GM21390 (cell line): ENCODE results near the gene STPG3.

Experiments
- ATAC-seq: cut with Tn5 transposase; IDR thresholded peaks from one replicate; pipeline ENCODE4 v1.9.1; 2021; ENCODE audit not compliant: unreplicated experiment

STPG3 gene

DNA sequence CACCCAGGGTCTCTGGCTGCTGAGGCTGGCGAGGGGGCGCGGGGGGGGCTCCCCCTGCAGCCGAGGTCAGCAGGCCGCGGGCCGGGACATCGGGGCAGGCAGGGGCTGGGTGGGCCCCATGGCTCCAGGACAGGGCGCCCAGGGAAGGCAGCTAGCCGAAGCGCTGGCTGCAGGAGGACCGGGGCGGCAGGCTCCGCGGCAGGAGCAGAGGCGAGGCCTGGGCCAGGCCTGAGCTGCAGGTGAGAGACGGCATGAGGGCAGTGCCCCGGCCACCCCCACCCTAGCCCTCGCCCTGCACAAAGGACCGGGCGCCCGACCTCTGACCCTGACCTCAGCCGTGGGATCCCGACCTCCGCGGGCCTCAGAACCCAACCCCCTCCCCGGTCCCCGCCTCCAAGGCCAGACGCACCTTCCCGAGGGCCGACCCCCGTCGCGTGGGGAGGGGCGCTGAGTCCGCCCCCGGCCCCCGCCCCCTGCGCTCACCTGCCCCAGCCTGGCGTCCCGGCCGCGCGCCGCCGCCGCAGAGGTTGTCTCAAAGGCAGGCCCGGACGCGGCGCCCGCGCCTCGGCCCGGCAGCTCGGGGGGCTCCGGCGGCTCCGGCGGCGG, 29.5 kb upstream of the STPG3 start:
- no peak for ATAC-seq

DNA sequence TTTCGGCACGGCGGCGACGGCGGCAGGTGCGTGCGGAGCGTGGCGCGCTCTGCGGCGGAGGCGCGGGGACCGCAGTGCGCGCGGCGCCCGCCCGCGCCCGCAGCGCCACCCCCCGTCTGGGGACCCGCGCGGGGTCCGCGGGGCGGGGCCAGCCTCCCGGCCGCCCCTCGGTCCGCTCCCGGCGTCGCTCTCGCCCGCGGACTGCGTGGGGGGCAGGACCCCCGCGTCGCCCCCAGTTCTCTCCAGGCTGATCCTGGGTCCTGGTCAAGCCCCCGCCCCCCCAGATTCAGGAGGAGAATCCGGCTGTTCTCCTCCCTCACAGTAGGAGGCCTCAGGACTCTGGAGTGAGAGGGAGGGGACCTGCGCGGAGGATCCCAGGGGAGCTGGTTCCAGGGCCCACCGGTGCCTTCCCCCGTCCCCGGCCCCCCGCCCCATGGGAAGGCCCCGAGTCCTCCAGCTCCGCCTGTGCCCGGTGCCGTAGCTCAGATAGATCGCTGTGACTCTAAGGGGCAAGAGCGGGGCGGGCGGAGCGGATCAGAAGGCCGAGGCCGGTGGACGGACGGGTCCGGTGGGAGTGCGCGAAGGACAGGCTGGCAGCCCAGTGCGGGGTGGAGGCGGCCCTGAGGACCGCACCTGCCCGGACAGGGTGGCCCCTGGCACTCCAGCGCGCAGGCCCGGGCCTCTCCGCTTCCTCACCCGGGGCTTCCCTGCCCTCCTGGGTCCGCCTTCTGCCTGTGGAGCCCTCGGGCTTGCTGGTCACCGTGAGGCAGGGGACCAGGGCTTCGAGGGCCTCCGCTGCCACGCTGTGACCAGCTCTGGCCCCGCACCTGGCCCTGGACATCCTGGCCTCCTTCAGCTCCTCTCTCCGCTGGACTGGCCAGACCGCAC, 28.7 kb upstream of the STPG3 start, which contains the start of gene RNF208:
TSS of gene RNF208 (minus strand) at position 51 of the 888 bp plus-strand sequence. CDS start 1,028 bp downstream, outside the sequence.
- ATAC-seq = peak; percentile 2

GRCh38 chr9:137223078-137223970, 27.8 kb upstream of the STPG3 start:
- ATAC-seq = peak; percentile 60

GRCh38 chr9:137224830-137225694, 26.0 kb upstream of the STPG3 start, which contains the start of gene CYSRT1:
Gene CYSRT1, plus strand, starts transcription at chr9:137225174. Its CDS starts 448 bp downstream, at chr9:137225622.
- no peak for ATAC-seq

- ATAC-seq = no peak
Measured at GRCh38 chr9:137225699-137226331, 25.3 kb upstream of the STPG3 start.

GRCh38 chr9:137226338-137227053, 24.6 kb upstream of the STPG3 start:
- ATAC-seq = no peak

DNA sequence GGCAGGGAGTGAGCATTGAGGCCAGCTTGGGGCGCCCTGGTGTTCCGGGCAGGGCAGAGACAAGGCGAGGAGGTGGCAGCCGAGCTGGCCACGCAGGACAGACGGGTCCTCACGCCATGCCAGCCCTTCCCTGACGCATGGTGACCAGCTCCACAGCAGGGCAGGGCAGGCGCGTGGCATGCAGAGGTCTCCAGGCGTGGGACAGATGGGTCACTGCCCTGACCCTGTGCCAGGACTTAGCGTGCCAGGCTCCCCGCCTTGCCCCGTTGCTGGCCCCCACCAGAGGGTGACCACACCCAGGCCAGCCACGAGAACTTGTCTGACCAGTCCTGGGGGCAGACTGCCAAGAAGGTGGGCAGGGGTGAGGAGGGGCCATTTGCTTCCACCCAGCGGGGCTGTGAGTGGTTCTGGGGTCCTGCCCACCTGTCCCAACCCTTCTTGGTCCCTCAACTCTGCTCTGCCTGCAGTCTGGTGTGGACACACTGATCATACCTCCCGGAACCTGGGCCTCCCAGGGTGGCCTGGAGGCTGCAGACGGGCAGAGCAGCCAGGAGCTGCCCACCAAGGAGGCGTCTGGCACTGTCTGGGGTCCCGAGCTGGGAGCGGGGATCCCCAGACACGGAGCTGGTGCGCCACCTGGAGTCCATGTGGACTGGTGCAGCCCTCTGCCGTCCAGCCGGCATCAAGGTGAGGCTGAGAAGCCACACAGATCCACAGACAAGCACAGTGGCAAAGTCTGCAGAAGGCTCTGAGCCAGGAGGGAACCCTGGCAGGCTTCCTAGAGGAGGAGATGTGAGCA, 23.8 kb upstream of the STPG3 start, which contains the start of gene RNF224:
TSS of gene RNF224 (plus strand) at position 449 of the 799 bp plus-strand sequence. CDS start 834 bp downstream, outside the sequence.
- peak; percentile 34 for ATAC-seq

DNA sequence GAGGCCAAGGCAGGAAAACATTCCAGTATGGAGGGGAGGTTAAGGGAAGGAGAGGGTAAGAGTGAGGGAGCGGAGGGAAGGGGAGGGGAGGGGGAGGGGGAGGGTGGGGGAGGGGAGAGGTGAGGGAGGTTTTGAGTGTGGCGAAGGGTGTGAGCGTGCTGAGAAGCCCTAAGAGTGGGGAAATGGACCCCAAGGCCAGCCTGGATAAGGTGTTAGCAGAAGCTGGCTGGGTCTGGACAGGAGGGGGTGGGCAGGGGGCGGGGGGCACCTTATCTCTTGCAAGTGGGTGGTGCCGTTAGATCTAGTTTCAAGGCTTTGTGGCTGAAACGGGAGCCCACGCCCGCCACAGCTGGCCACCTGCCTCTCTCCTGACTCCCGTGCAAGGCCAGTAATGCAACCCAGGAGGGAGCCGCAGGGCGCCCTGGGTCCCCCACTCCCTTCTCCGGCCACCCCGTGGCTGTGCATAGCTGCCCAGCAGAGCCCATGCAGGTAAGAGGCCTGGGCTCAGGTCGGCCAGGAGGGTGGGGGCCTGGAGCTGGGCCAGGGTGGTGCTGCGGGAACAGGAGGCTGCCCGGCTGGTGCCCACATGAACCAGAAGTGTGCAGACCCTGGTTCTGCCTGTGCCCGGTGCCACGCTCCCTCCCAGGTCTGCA, 23.1 kb upstream of the STPG3 start:
- ATAC-seq = no peak

- ATAC-seq = no peak
Measured at GRCh38 chr9:137228506-137228967, 22.5 kb upstream of the STPG3 start.

DNA sequence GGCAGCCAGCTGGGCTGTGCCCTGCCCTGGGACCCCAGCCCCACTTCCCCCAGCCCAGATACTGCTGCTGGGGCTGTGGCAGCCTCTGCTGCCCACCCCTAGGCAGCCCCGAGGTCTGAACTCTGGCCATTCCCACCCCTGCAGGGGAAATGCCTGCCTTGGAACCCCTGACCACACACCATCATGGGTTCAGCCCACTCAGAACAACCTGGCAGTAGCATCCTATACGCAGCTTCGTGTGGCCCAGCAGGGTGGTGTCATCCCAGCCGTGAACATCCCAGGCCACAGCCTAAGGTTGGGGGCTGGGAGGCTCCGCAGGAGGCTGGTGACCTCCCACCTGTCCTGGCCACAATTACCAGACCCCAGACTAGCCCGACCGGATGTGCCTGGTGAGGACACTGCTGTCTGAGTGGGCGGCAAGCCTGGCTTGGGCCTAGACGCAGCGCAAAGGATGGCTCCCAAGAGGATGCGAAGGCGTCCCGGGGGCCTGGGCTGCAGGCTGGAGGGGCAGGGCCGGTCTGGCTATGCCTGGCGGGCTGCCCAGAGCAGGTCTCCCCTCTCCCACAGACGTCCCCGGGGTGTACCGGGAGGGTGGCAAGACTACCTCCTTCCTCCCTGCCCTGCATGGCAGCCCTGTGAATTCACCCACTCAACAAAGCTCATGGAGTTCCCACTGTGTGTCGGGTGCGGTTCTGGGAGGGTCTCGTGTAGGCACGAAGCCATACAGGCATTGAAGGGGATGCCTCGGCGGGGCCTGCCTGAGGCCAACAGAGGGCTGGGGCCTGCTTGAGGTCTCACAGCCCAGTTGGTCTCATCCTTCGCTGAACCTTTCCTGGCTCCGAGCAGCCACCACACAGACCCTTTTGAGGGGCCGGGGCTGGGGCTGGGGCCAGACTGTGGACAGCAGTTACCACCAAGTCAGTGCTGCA, 21.9 kb upstream of the STPG3 start:
- ATAC-seq = no peak

GRCh38 chr9:137229903-137230704, 21.0 kb upstream of the STPG3 start:
- no peak for ATAC-seq

DNA sequence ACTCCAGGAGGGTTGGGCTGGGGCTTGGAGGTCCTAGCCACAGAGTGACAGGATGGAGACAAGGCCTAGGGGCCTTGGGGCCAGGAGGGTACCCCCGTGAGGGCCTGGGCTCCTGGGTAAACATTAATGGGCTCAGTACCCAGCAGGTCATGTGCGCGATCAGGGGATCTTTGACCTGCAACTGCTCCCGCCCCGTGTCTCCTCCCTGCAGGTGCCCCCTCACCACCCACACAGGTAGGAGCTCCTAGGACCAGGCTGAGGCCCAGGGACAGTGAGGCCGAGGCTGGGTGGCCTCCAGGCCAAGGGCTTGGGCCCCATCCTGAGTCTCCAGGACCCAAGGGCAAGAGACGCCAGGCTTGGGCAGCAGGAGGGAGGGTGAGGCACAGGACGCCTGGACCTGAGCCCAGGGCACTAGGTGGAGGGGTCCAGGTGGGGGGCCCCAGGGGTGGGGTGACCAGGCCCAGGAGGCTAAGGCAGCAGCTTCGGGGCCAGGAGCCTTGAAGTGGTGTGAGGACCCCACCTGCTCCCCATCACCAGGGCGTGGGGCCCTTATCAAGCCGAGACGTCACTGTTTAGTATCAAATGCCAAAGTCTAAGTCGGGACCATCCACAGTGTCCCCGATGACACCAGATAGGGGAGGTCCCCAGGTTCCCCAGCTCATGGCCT, 20.2 kb upstream of the STPG3 start, which contains the start of gene SLC34A3:
TSS of gene SLC34A3 (plus strand) at position 197 of the 667 bp plus-strand sequence. CDS start 802 bp downstream, outside the sequence.
- no peak for ATAC-seq

DNA sequence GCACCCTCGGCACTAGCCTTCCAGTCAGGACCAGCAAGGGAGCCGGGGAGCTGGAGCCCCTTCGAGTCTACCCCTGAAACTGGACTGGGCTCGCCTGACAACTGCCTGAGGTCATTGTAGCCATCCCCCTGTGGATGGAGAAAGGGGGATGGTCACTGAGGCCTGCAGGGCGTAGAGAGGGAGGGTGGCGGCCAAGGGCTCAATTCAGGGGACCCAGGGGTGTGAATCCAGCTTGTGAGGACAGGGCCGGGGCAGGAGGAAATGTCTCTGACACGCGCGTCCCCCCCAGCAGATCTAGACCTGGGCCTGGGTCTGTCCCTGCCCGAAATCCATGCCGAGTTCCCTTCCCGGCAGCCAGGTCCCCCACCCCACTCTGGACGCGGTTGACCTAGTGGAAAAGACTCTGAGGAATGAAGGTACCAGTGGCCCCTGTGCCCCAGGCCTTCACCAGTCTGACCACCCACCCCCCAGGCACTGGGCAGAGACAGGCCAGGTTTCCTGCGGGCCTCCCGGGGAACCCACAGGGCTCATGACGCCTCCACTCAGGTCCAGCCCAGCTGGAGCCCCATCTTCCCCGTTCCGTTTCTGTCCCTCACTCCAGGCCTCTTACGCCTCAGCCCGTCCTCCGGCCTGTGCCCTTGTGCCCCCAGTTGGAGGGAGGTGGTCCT, 19.6 kb upstream of the STPG3 start:
- ATAC-seq = no peak

GRCh38 chr9:137232101-137232500, 19.0 kb upstream of the STPG3 start:
- no peak for ATAC-seq
